B cell (primary cell): ENCODE results near the gene ALKBH5. TPM values are rescaled to one million over a fixed set of nuclear protein-coding genes. Genes with fewer than 3 reads are reported as not detected.

Source experiments
- ATAC-seq: fragments of 200-7000 bp; cut with Tn5 transposase; one replicate; pipeline ENCODE4 v1.10.0; 2021; ENCODE audit warnings: low read depth, mild to moderate bottlenecking, moderate number of reproducible peaks, moderate library complexity
- CTCF ChIA-PET: fragments of 350-600 bp; sonication (Branson Sonifier 250); formaldehyde crosslinking; loops from one replicate; lab custom pipeline; 2021; ENCODE audit warnings: antibody characterized with exemption, inconsistent platforms; lab: Charles Lee
- POLR2A ChIA-PET: fragments of 350-600 bp; sonication (Branson Sonifier 250); formaldehyde crosslinking; loops from one replicate; lab custom pipeline; 2021; ENCODE audit warnings: antibody characterized with exemption; lab: Charles Lee
- DNase-seq: peaks from one replicate; pipeline ENCODE4 v3.0.0; 2013
- H2AFZ ChIP-seq: 2 replicates; pipeline ENCODE4 v1.6.1; 2012; ENCODE audit warnings: mild to moderate bottlenecking, low read depth, low read length; ENCODE audit not compliant: insufficient read depth, poor library complexity, severe bottlenecking
- H3K27ac ChIP-seq, 2 donors: 1 replicate in 1 of 2; 2 replicates in 1 of 2; pipeline ENCODE4 v1.5.1; 2012 to 2013; ENCODE audit warnings: low read length in 2 of 2, mild to moderate bottlenecking in 2 of 2, moderate library complexity in 1 of 2
- H3K27me3 ChIP-seq, 4 experiments: fragments of 200-600 bp in 1 of 4; sonication (generic) in 1 of 4; replicated peaks in 1 of 4; 1 replicate in 2 of 4; 2 replicates in 2 of 4; pipeline versions ENCODE4 v1.6.1 to v1.7.0; 2013 to 2016; ENCODE audit warnings: low read length in 3 of 4, mild to moderate bottlenecking in 2 of 4, mixed read lengths in 1 of 4, moderate library complexity in 1 of 4; ENCODE audit not compliant: insufficient read depth in 4 of 4, control insufficient read depth in 3 of 4; ENCODE audit errors: control extremely low read depth in 1 of 4
- H3K36me3 ChIP-seq, 2 experiments: replicated peaks in 1 of 2; 1 replicate in 1 of 2; 2 replicates in 1 of 2; pipeline versions ENCODE4 v1.6.1 to v1.7.1; 2013; ENCODE audit warnings: low read length in 1 of 2; ENCODE audit not compliant: insufficient read depth in 2 of 2, control insufficient read depth in 1 of 2; ENCODE audit errors: control extremely low read depth in 1 of 2, extremely low read depth in 1 of 2
- H3K4me1 ChIP-seq, 2 donors: fragments of 200-600 bp in 1 of 2; sonication (generic) in 1 of 2; 1 replicate in 1 of 2; 2 replicates in 1 of 2; pipeline versions ENCODE4 v1.5.1 to v1.6.1; 2013 to 2017; ENCODE audit warnings: low read length in 2 of 2; ENCODE audit not compliant: control insufficient read depth in 2 of 2, insufficient read depth in 2 of 2
- H3K4me2 ChIP-seq: replicated peaks from 2 replicates; pipeline ENCODE3; 2012; ENCODE audit warnings: mild to moderate bottlenecking, low read depth, low read length; ENCODE audit not compliant: poor library complexity, severe bottlenecking
- H3K4me3 ChIP-seq, 5 experiments: fragments of 200-600 bp in 1 of 5; sonication (generic) in 1 of 5; 1 replicate in 3 of 5; 2 replicates in 2 of 5; pipeline versions ENCODE4 v1.5.1 to v1.7.0; 2011 to 2016; ENCODE audit warnings: low read length in 4 of 5, mild to moderate bottlenecking in 4 of 5, low read depth in 2 of 5, control low read depth in 1 of 5, moderate library complexity in 1 of 5; ENCODE audit not compliant: insufficient read depth in 1 of 5; ENCODE audit errors: control extremely low read depth in 1 of 5, extremely low read depth in 1 of 5
- H3K79me2 ChIP-seq: fragments of 200-600 bp; sonication (generic); one replicate; pipeline ENCODE4 v1.6.0; 2016; ENCODE audit warnings: low read length; ENCODE audit not compliant: control insufficient read depth, insufficient read depth
- H3K9ac ChIP-seq: fragments of 200-600 bp; sonication (generic); 2 replicates; pipeline ENCODE4 v1.6.1; 2017; ENCODE audit warnings: mild to moderate bottlenecking, low read length, moderate library complexity
- H3K9me3 ChIP-seq, 3 donors: one replicate each; pipeline versions ENCODE4 v1.6.1 to v1.7.1; 2013; ENCODE audit warnings: low read length in 2 of 3; ENCODE audit not compliant: control insufficient read depth in 2 of 3, insufficient read depth in 1 of 3; ENCODE audit errors: control extremely low read depth in 1 of 3
- H4K20me1 ChIP-seq: 2 replicates; pipeline ENCODE4 v1.6.0; 2012; ENCODE audit warnings: mild to moderate bottlenecking, low read length; ENCODE audit not compliant: insufficient read depth, control insufficient read depth, poor library complexity, severe bottlenecking
- H3K27ac Mint-ChIP-seq: one replicate; pipeline ENCODE4 v1.8.0; 2021; ENCODE audit warnings: mixed read lengths
- H3K27me3 Mint-ChIP-seq: one replicate; pipeline ENCODE4 v1.8.0; 2021; ENCODE audit warnings: mixed read lengths
- H3K4me1 Mint-ChIP-seq: one replicate; pipeline ENCODE4 v1.8.0; 2021; ENCODE audit warnings: mixed read lengths
- H3K4me3 Mint-ChIP-seq: one replicate; pipeline ENCODE4 v1.8.0; 2021; ENCODE audit warnings: mixed read lengths
- H3K9me3 Mint-ChIP-seq: one replicate; pipeline ENCODE4 v1.8.0; 2022; ENCODE audit warnings: mixed read lengths; ENCODE audit not compliant: insufficient read depth
- CTCF ChIP-seq: fragments of 200-600 bp; IDR thresholded peaks from one replicate; pipeline ENCODE4 v1.8.0; 2022; ENCODE audit warnings: antibody characterized with exemption, mild to moderate bottlenecking
- EZH2 ChIP-seq: IDR thresholded peaks from 2 replicates; pipeline ENCODE4 v1.6.1; 2012; ENCODE audit warnings: borderline replicate concordance, low read depth, mild to moderate bottlenecking, moderate library complexity, low read length; ENCODE audit not compliant: insufficient read depth, poor library complexity, severe bottlenecking
- WGBS: methylation state at CpG from one replicate; pipeline ENCODE4 v1.1.5; 2013; ENCODE audit warnings: missing lambda C conversion rate; ENCODE audit not compliant: insufficient coverage; 5-methylcytosine and 5-hydroxymethylcytosine counted together
- intact Hi-C: fragments of 100-400 bp; cut with micrococcal nuclease; formaldehyde crosslinking; loops from one replicate; pipeline ENCODE4 v1.10.0; 2022
- polyA plus RNA-seq: library from polyadenylated mRNA; depleted of rRNA; stranded (reverse); fragments of >200 nt; gene quantifications from 2 replicates; pipeline ENCODE4 v1.2.3, GENCODE V29; 2012
- total RNA-seq, 2 donors: library from RNA; stranded (reverse); fragments of 120-200 nt in 1 of 2; gene quantifications; 1 replicate in 1 of 2; 2 replicates in 1 of 2; pipeline versions ENCODE4 v1.2.3 to v1.2.4, GENCODE V29; 2013 to 2022

ALKBH5 gene
- total and polyA plus RNA-seq, 2 donors (not counting 1 experiment from before 2014, with no cell fraction given): 63.3 to 104 TPM

- no peaks in the 10 kb centered on the region for H3K27me3 Mint-ChIP-seq
- ChIA-PET POLR2A (no interaction called here), CTCF (interaction anchor here (0.6 kb wide), 1 partner anchor 14 kb away, joined by 3 read pairs; no protein-coding TSS in a partner anchor)
- Histone ChIP-seq H2AFZ (peak overlapping the region; percentile 95), H3K79me2 (peaks cover 55% of the 10 kb centered on the region), H3K9me3 (no peaks in the 10 kb centered on the region), H3K9ac (peak overlapping the region; percentile 91), H3K27me3 (no peaks in the 10 kb centered on the region), H4K20me1 (peaks cover 45% of the 10 kb centered on the region), H3K36me3 (peaks cover 0 to 33% of the 10 kb centered on the region in 2 experiments), H3K4me2 (peak overlapping the region; percentile 92), H3K27ac (peak overlapping the region; percentile 65 to 86), H3K4me3 (peak overlapping the region; percentile 41 to 99 (median 93)), H3K4me1 (peaks cover 28 to 43% of the 10 kb centered on the region in 2 donors)
- peaks cover 31% of the 10 kb centered on the region for H3K4me1 Mint-ChIP-seq
- DNase-seq (peak; percentile 64), ATAC-seq (peak; percentile 32)
- peak overlapping the region; percentile 92 for H3K27ac Mint-ChIP-seq
- H3K9me3 Mint-ChIP-seq: no peaks in the 10 kb centered on the region
- intact Hi-C loops: loop anchor here (1.0 to 5.0 kb wide), 4 partner anchors 41 to 976 kb away; partner anchors contain the start of genes ALKBH5, COPS3 and SHMT1
- TF ChIP-seq EZH2 (no peak), CTCF (no peak)
- H3K4me3 Mint-ChIP-seq: peak overlapping the region; percentile 98
- 0% methylated on average over 15 of the region's 16 CpGs for WGBS
These were observed 74.3 kb downstream of the ALKBH5 start for GRCh38 chr17:18257982-18258355.

GRCh38 chr17:18258356-18259038 is 74.9 kb downstream of the ALKBH5 start, which contains the start of gene FLII:
FLII (minus strand) TSS chr17:18258738; CDS start chr17:18258690, 48 bp downstream.
- peak within 1 kb of the TSS; percentile 98 for H3K4me3 Mint-ChIP-seq
- no peaks in the 10 kb centered on the region for H3K27me3 Mint-ChIP-seq
- Histone ChIP-seq H3K27me3 (no peaks in the 10 kb centered on the region), H3K36me3 (peaks cover 0 to 32% of the 10 kb centered on the region in 2 experiments), H2AFZ (peak within 1 kb of the TSS; percentile 95), H3K4me1 (peaks cover 28 to 43% of the 10 kb centered on the region in 2 donors), H3K9ac (peak within 1 kb of the TSS; percentile 91), H3K9me3 (no peaks in the 10 kb centered on the region), H3K4me2 (peak within 1 kb of the TSS; percentile 92), H3K4me3 (peak within 1 kb of the TSS; percentile 41 to 99 (median 93)), H3K79me2 (peaks cover 56% of the 10 kb centered on the region), H3K27ac (peak within 1 kb of the TSS; percentile 76 to 86), H4K20me1 (peaks cover 45% of the 10 kb centered on the region)
- intact Hi-C loops: loop anchor here (1.0 to 5.0 kb wide), 4 partner anchors 42 to 976 kb away; partner anchors contain the start of genes ALKBH5, COPS3 and SHMT1
- H3K4me1 Mint-ChIP-seq: peaks cover 31% of the 10 kb centered on the region
- peak; percentile 39 for ATAC-seq
- CTCF ChIA-PET: no interaction called here
- peak; percentile 71 for DNase-seq
- 2% methylated on average over 71 of the region's 71 CpGs for WGBS
- TF ChIP-seq CTCF: no peak
- no peak for TF ChIP-seq EZH2
- H3K9me3 Mint-ChIP-seq: no peaks in the 10 kb centered on the region
- peak within 1 kb of the TSS; percentile 92 for H3K27ac Mint-ChIP-seq
- POLR2A ChIA-PET: interaction anchor here (0.6 to 0.9 kb wide), 2 partner anchors 10 to 56 kb away, joined by 3 read pairs; partner anchors contain the start of genes SMCR8 and TOP3A
